ENCODE measurements around the gene UBE3D.
"Not testable (repeated sequence)": the region's sequence is repeated elsewhere in the genome, so short reads cannot be mapped to it uniquely, and the experiment has no call there.

Gene UBE3D

DNA sequence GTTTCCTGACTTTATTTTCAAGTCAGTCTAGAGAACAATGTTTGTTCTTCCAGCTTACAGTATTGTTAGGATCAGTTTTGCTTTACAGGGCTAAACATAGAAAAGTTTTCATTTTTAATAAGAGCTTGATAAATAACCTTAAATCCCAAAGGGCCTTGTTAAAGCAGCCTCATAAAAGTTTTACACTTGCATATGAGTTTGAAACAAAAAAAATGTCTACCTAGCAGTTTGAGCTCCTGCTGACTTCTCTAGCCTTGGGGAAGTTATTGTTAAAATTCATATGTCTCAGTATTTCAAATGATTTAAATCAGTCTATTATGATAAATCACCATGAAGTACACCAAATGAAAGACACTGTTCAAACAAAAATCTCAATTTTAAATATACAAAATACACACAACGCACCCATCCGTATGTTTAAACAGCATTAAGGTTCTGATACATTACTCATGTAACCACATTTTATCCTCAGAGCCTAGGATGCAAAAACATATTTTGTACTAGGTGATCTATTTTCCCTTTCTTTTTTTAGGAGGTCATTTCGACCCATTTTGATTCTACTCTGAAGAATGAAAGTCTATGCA is 87.2 kb downstream of the UBE3D start:
- no peak for DNase-seq

- no peak for DNase-seq
These were observed 89.5 kb downstream of the UBE3D start for GRCh38 chr6:82976179-82976578.

GRCh38 chr6:82971877-82972460 is 93.7 kb downstream of the UBE3D start:
- no peak for DNase-seq

GRCh38 chr6:82970839-82971238 is 94.8 kb downstream of the UBE3D start:
- no peak for DNase-seq

- DNase-seq, result no peak
These were observed 96.9 kb downstream of the UBE3D start for GRCh38 chr6:82968708-82969107.

GRCh38 chr6:82963191-82963925 is 102.3 kb downstream of the UBE3D start:
- DNase-seq, result no peak

DNA sequence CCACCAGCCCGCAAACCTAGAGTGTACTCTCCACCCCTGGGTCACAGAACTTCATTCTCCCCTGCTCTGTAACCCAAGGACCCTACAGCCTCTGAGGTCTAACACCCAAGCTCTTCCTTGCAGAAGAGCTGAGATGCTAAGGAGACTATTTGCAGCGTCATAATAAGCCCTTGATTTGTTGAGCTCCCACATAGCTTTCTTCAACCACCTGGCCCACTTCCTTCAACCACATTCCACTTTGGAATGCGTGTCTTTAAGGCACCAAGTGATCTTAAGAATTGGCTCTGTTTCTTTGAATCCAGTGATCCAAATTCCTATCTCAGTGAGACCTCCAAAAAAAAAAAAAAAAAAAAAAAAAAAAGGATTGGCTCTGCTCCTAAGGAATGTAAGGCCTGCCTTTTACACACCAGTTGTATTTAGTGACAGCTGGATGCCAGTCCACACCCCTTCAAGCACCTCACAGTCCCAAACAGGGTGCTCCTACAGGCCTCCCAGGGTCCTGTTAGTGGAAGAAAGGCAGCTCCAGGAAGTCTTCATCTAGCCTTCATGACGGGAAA is 106.2 kb downstream of the UBE3D start:
- DNase-seq, result no peak

GRCh38 chr6:82958551-82958950 is 107.1 kb downstream of the UBE3D start:
- DNase-seq, result no peak

DNA sequence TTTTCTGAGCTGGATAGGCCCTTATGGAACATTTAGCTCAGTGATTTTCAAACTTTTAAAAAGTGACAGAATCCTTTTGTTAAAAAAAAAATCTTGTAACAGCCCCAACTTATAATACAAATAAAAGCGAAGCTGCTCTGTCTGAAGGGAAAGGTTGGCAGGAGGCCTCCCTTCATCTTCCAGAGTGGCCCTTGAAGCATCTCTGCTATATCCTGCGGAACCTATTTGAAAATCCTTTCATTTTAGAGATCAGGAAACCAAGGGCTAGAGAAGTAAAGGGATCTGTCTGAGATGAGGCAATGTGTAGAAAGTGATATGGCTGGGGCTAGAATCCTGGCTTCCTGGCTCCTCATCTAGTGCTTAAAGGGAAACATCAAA is 107.8 kb downstream of the UBE3D start:
- DNase-seq, result no peak

GRCh38 chr6:82957171-82957867 is 108.3 kb downstream of the UBE3D start:
- no peak for DNase-seq

DNA sequence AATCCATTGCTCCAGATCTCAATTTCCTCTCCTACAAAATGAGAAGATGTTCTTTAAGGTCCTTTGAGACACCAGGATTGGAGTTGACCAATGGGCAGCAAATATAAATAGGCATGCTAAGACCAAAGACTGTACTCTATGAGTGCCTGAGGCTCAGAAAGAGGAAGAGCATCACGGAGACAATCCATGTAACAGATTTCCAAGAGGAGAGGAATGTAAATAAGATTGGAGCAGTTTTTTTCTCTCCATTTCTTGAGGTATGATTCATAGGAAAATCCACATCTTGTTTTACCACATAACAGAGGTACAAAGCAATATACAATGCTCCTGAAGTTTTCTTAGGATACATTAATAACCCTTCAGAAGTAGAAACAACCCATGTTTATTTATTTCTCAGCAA is 109.8 kb downstream of the UBE3D start:
- DNase-seq, result no peak

GRCh38 chr6:82954937-82955577 is 110.6 kb downstream of the UBE3D start:
- DNase-seq, result no peak

DNA sequence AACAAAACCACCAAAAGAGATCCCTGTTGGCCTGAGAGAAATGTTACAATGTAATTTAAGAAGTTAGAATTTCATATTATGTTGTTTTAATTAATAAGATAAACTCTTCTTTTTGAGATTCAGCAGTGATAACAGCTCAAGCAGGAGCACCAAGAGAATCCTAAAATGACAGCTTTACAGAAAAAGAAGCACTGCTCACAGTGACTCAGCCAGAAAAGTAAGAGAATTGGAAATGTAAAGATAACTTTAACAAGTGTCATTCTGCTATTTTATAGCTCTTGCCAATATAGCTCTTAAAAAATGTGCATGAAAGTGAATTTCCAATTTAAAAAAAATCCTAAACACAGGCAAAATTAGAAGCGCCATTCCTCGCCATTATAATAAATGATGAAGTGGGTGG is 111.3 kb downstream of the UBE3D start:
- DNase-seq, result no peak

- no peak for DNase-seq
These were observed 111.8 kb downstream of the UBE3D start for GRCh38 chr6:82953871-82954270.

GRCh38 chr6:82951935-82952334 is 113.7 kb downstream of the UBE3D start:
- DNase-seq, result no peak

DNA sequence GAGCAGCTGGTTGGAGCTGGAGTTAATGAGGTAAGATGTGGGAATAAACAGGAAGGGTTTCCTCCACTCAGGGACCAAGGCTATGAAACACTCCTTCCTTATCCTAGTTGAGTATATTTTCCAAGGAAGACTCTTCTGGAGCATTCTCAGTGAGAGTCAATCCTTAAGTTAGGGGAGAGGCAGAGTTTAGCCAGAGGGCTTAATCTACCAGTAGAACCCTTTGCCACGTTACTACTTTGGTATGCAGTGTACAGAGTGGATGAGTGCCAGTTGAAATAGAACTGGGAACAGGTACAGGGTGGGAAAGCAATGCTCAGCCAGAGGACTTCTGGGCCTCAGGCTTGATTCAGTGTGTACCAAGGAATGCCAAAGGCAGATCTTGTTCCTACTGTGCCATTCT is 114.3 kb downstream of the UBE3D start:
- DNase-seq, result no peak

GRCh38 chr6:82930915-82931314 is 134.7 kb downstream of the UBE3D start:
- not testable (repeated sequence) for DNase-seq

GRCh38 chr6:82924799-82925535 is 140.7 kb downstream of the UBE3D start:
- DNase-seq, result no peak

DNA sequence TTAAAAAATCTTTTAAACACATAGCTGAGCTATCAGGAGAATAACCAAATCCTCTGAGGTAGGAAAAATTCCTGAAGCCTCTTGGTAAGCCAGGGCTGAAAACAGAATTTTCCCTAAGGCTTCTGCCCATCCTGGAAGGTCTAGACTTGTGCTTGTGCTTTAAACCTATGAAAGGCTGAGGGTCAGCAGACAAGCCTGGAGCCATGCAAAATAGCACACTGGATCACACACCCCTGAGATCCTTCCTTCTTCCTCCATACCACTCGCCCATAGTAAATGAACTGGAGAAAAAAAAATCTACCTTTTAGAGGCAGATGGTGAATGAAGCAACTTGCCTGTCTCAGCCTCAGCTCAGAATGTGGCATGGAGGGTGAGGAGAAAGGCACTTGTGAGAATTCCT is 144.4 kb downstream of the UBE3D start:
- DNase-seq, result no peak

- DNase-seq, result no peak
These were observed 148.1 kb downstream of the UBE3D start for GRCh38 chr6:82917346-82918064.

Data from amygdala (tissue), 56 donors.